Fibroblast of lung (primary cell): ENCODE results near the gene HHIPL1. TPM values are rescaled to one million over a fixed set of nuclear protein-coding genes. Genes with fewer than 3 reads are reported as not detected.

Source experiments
- DNase-seq, 2 donors: peaks; one replicate each; pipeline versions ENCODE4 v3.0.0 to v3.0.0-alpha.2; 2010; ENCODE audit warnings: low read depth in 2 of 2
- H2AFZ ChIP-seq: 2 replicates; pipeline ENCODE4 v1.5.1; 2012; ENCODE audit warnings: low read length, control low read depth, inconsistent platforms
- H3K27ac ChIP-seq: 2 replicates; pipeline ENCODE4 v1.5.1; 2011; ENCODE audit warnings: low read length, control low read depth; ENCODE audit not compliant: insufficient read depth
- H3K27me3 ChIP-seq: 2 replicates; pipeline ENCODE4 v1.5.1; 2011; ENCODE audit warnings: mild to moderate bottlenecking, low read length; ENCODE audit not compliant: control insufficient read depth, insufficient read depth
- H3K36me3 ChIP-seq: 2 replicates; pipeline ENCODE4 v1.5.1; 2011; ENCODE audit warnings: low read length; ENCODE audit not compliant: control insufficient read depth, insufficient read depth
- H3K4me1 ChIP-seq: 2 replicates; pipeline ENCODE4 v1.5.1; 2011; ENCODE audit warnings: low read length; ENCODE audit not compliant: control insufficient read depth, insufficient read depth; ENCODE audit errors: extremely low read depth
- H3K4me2 ChIP-seq: 2 replicates; pipeline ENCODE4 v1.5.1; 2011; ENCODE audit warnings: low read length, control low read depth; ENCODE audit not compliant: insufficient read depth; ENCODE audit errors: extremely low read depth
- H3K4me3 ChIP-seq, 4 experiments: fragments of 200-600 bp in 1 of 4; sonication (generic) in 1 of 4; replicated peaks in 1 of 4; 2 replicates each; pipeline ENCODE4 v1.5.1; 2011 to 2016; ENCODE audit warnings: low read length in 4 of 4, low read depth in 3 of 4, mild to moderate bottlenecking in 3 of 4, control low read depth in 2 of 4, inconsistent platforms in 1 of 4, mixed read lengths in 1 of 4; ENCODE audit not compliant: insufficient read depth in 1 of 4; ENCODE audit errors: control extremely low read depth in 1 of 4
- H3K79me2 ChIP-seq: 2 replicates; pipeline ENCODE4 v1.5.1; 2012; ENCODE audit warnings: mild to moderate bottlenecking, low read length, inconsistent platforms; ENCODE audit not compliant: control insufficient read depth, insufficient read depth
- H3K9ac ChIP-seq: 2 replicates; pipeline ENCODE4 v1.5.1; 2011; ENCODE audit warnings: mild to moderate bottlenecking, low read length, control low read depth; ENCODE audit not compliant: insufficient read depth
- H3K9me3 ChIP-seq: 2 replicates; pipeline ENCODE4 v1.5.1; 2012; ENCODE audit warnings: low read depth, low read length; ENCODE audit not compliant: control insufficient read depth, insufficient read depth
- H4K20me1 ChIP-seq: 2 replicates; pipeline ENCODE4 v1.5.1; 2011; ENCODE audit warnings: low read length; ENCODE audit not compliant: control insufficient read depth, insufficient read depth; ENCODE audit errors: extremely low read depth
- CTCF ChIP-seq, 2 donors: IDR thresholded peaks in 1 of 2; conservative IDR thresholded peaks in 1 of 2; 1 replicate in 1 of 2; 2 replicates in 1 of 2; pipeline ENCODE4 v1.5.1; 2011 to 2012; ENCODE audit warnings: low read length in 2 of 2, control low read depth in 1 of 2, inconsistent platforms in 1 of 2, low read depth in 1 of 2, mild to moderate bottlenecking in 1 of 2
- EZH2 ChIP-seq: IDR thresholded peaks from 2 replicates; pipeline ENCODE4 v1.5.1; 2012; ENCODE audit warnings: low read length, control low read depth, mild to moderate bottlenecking; ENCODE audit errors: missing control alignments
- polyA plus RNA-seq, 2 donors: library from polyadenylated mRNA; depleted of rRNA in 1 of 2; stranded (reverse) in 1 of 2; unstranded in 1 of 2; fragments of >200 nt; gene quantifications; 2 replicates each; pipeline ENCODE4 v1.2.1, GENCODE V29; 2011 to 2012; ENCODE audit warnings: missing spikeins in 1 of 2
- total RNA-seq: library from RNA; depleted of rRNA; stranded (reverse); fragments of >200 nt; gene quantifications from 2 replicates; pipeline ENCODE4 v1.2.1, GENCODE V29; 2014

The HHIPL1 gene
- total and polyA plus RNA-seq, 2 donors (not counting 1 experiment from before 2014, with no cell fraction given), result 1.5 to 9.9 TPM

GRCh38 chr14:99727096-99727870 is 82.4 kb downstream of the HHIPL1 start:
- Histone ChIP-seq H2AFZ (no peak overlapping the region), H3K36me3 (no peaks in the 10 kb centered on the region), H3K27me3 (peaks cover 4% of the 10 kb centered on the region), H3K4me1 (peaks cover 4% of the 10 kb centered on the region), H3K4me3 (no peak overlapping the region), H3K9me3 (no peaks in the 10 kb centered on the region), H4K20me1 (no peaks in the 10 kb centered on the region), H3K9ac (no peak overlapping the region), H3K27ac (no peak overlapping the region), H3K4me2 (no peak overlapping the region), H3K79me2 (no peaks in the 10 kb centered on the region)
- no peak for DNase-seq
- TF ChIP-seq CTCF (conservative IDR thresholded peaks at IDR 0.05 in 1 of 2, IDR thresholded peaks at IDR 0.05 in 1 of 2; ENCODE audit: low read depth in 1 of 2, low read length in 2 of 2) (no peak), EZH2 (no peak)

GRCh38 chr14:99728231-99728920 is 83.4 kb downstream of the HHIPL1 start:
- Histone ChIP-seq H3K27ac (no peak overlapping the region), H3K79me2 (no peaks in the 10 kb centered on the region), H3K9me3 (no peaks in the 10 kb centered on the region), H4K20me1 (no peaks in the 10 kb centered on the region), H3K4me2 (no peak overlapping the region), H3K9ac (no peak overlapping the region), H3K27me3 (peaks cover 2% of the 10 kb centered on the region), H2AFZ (no peak overlapping the region), H3K4me3 (no peak overlapping the region), H3K36me3 (no peaks in the 10 kb centered on the region), H3K4me1 (peaks cover 4% of the 10 kb centered on the region)
- no peak for TF ChIP-seq CTCF (conservative IDR thresholded peaks at IDR 0.05 in 1 of 2, IDR thresholded peaks at IDR 0.05 in 1 of 2; ENCODE audit: low read depth in 1 of 2, low read length in 2 of 2)
- no peak for TF ChIP-seq EZH2
- DNase-seq, result no peak

- H3K4me2 ChIP-seq, result no peak overlapping the region
- no peak overlapping the region for H3K9ac ChIP-seq
- H2AFZ ChIP-seq, result no peak overlapping the region
- H3K27ac ChIP-seq, result no peak overlapping the region
- peaks cover 2% of the 10 kb centered on the region for H3K27me3 ChIP-seq
- H3K79me2 ChIP-seq, result no peaks in the 10 kb centered on the region
- H3K4me1 ChIP-seq, result peaks cover 4% of the 10 kb centered on the region
- no peaks in the 10 kb centered on the region for H3K9me3 ChIP-seq
- H3K4me3 ChIP-seq, result no peak overlapping the region
- H3K36me3 ChIP-seq, result no peaks in the 10 kb centered on the region
- TF ChIP-seq CTCF (conservative IDR thresholded peaks at IDR 0.05 in 1 of 2, IDR thresholded peaks at IDR 0.05 in 1 of 2; ENCODE audit: low read depth in 1 of 2, low read length in 2 of 2), result no peak
- no peak for TF ChIP-seq EZH2
- no peak for DNase-seq
- no peaks in the 10 kb centered on the region for H4K20me1 ChIP-seq
These were observed 84.1 kb downstream of the HHIPL1 start for GRCh38 chr14:99728981-99729451.
